ENCODE results near the gene EIF1AX.

GRCh38 chrX:20141281-20142220, at the start of gene EIF1AX:
- TF ChIP-seq CTCF (IDR thresholded peaks at IDR 0.05; ENCODE audit: insufficient read depth, low read depth, low read length) (no peak), EZH2 (IDR thresholded peaks at IDR 0.05; ENCODE audit: insufficient read depth, low read length) (no peak)
